GM13976 (cell line): Measurements from ENCODE around the gene GET4.
"Not testable (repeated sequence)": the region's sequence is repeated elsewhere in the genome, so short reads cannot be mapped to it uniquely, and the experiment has no call there.

Experiments
- DNase-seq: peaks from one replicate; pipeline ENCODE4 v3.0.0; 2012; ENCODE audit warnings: low spot score
- in situ Hi-C: fragments of 300-500 bp; cut with MboI; formaldehyde crosslinking; loops from one replicate; pipeline ENCODE4 v1.12.0; 2022; ENCODE audit warnings: low sequenced_read_pairs, mixed read lengths, inconsistent platforms; ENCODE audit not compliant: unreplicated experiment
- TF ChIP-seq, protein P1 (sequence below): IDR thresholded peaks from 2 replicates; pipeline ENCODE4 v1.5.1; 2012; ENCODE audit warnings: borderline replicate concordance, mild to moderate bottlenecking; ENCODE audit not compliant: insufficient read depth; ENCODE audit errors: extremely low read depth, missing control alignments, control extremely low read depth

GET4 gene

DNA sequence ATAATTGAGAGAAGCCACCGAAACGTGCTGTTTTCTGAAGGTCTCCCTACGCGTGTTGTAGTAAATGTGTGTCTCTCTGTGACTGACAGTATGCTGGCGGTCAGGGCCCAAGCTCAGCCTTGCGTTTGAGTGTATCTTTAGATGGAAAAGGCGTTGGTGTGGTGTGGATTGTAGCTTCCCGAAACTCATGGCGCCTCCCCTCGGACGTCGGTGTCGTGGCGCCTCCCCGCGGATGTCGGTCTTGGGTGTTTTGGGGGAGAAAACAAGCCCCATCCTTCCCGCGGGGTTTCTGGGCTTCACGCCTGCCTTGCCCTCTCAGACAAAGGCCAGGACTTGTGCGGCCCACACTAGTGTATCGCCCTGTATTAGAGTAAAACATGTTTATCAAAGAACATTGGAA lies 31.3 kb upstream of the GET4 start:
- TF ChIP-seq, protein P1, sequence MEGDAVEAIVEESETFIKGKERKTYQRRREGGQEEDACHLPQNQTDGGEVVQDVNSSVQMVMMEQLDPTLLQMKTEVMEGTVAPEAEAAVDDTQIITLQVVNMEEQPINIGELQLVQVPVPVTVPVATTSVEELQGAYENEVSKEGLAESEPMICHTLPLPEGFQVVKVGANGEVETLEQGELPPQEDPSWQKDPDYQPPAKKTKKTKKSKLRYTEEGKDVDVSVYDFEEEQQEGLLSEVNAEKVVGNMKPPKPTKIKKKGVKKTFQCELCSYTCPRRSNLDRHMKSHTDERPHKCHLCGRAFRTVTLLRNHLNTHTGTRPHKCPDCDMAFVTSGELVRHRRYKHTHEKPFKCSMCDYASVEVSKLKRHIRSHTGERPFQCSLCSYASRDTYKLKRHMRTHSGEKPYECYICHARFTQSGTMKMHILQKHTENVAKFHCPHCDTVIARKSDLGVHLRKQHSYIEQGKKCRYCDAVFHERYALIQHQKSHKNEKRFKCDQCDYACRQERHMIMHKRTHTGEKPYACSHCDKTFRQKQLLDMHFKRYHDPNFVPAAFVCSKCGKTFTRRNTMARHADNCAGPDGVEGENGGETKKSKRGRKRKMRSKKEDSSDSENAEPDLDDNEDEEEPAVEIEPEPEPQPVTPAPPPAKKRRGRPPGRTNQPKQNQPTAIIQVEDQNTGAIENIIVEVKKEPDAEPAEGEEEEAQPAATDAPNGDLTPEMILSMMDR = no peak
- in situ Hi-C loops = no loop called here
- no peak for DNase-seq

- no peak for DNase-seq
- TF ChIP-seq, protein P1 = no peak
Measured at GRCh38 chr7:845731-846130, 30.6 kb upstream of the GET4 start.

GRCh38 chr7:846958-847650 lies 29.2 kb upstream of the GET4 start:
- DNase-seq, in situ Hi-C loops: not testable (repeated sequence)

More at GRCh38 chr7:845731-846130, 30.6 kb upstream of the GET4 start:
- in situ Hi-C loops = no loop called here

GRCh38 chr7:847728-848127 lies 28.6 kb upstream of the GET4 start:
- DNase-seq, in situ Hi-C loops: not testable (repeated sequence)

DNA sequence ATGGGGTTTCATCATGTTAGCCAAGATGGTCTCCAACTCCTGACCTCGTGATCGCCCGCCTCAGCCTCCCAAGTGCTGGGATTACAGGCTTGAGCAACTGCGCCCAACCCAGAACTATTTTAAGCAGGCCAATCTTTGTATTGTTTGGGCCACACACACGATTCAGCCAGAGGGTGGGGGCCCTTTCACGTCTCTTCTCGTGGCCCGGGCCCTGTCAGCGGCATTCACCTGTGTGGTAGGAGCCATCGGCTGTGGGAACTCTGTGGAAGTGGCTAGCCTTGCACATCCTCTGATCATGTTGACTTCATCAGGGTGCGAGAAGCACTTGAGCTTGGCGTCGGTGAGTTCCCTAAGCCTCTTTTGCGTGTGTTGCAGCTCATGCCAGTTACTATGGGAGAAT lies 27.2 kb upstream of the GET4 start:
- in situ Hi-C loops = no loop called here
- TF ChIP-seq, protein P1 = no peak
- DNase-seq = no peak

GRCh38 chr7:849781-850180 lies 26.6 kb upstream of the GET4 start:
- no peak for DNase-seq
- TF ChIP-seq, protein P1 = no peak
- in situ Hi-C loops = no loop called here

GRCh38 chr7:851204-851603 lies 25.1 kb upstream of the GET4 start:
- in situ Hi-C loops = no loop called here
- DNase-seq = no peak
- TF ChIP-seq, protein P1 = no peak
